ENCODE measurements around the gene TGFBR3L.
A peak's percentile ranks its signal among the peaks of the same experiment; 100 is the strongest.

Gene TGFBR3L

GRCh38 chr19:7903244-7904073 lies 11.2 kb upstream of the TGFBR3L start, which contains the start of gene MAP2K7:
TSS of gene MAP2K7 (plus strand) at chr19:7903877. CDS start at chr19:7903945, 68 bp downstream.
- Histone ChIP-seq H3K36me3 (peaks cover 16% of the 10 kb centered on the region), H3K9me3 (no peaks in the 10 kb centered on the region), H3K9ac (peak within 1 kb of the TSS; percentile 90), H3K27me3 (no peaks in the 10 kb centered on the region), H3K4me3 (peak within 1 kb of the TSS; percentile 86), H3K4me1 (peaks cover 64% of the 10 kb centered on the region), H4K20me1 (peaks cover 45% of the 10 kb centered on the region), H3K4me2 (peak within 1 kb of the TSS; percentile 100), H3K27ac (peak within 1 kb of the TSS; percentile 91)
- TF ChIP-seq Cebpa-rat (IDR thresholded peaks at IDR 0.05): no peak

GRCh38 chr19:7904074-7905020 lies 10.3 kb upstream of the TGFBR3L start:
- peaks cover 54% of the 10 kb centered on the region for H4K20me1 ChIP-seq
- H3K4me2 ChIP-seq: peak overlapping the region; percentile 98
- H3K9ac ChIP-seq: peak overlapping the region; percentile 82
- H3K4me3 ChIP-seq: peak overlapping the region; percentile 86
- no peaks in the 10 kb centered on the region for H3K27me3 ChIP-seq
- H3K27ac ChIP-seq: peak overlapping the region; percentile 83
- peaks cover 24% of the 10 kb centered on the region for H3K36me3 ChIP-seq
- H3K4me1 ChIP-seq: peaks cover 73% of the 10 kb centered on the region
- no peak for TF ChIP-seq Cebpa-rat (IDR thresholded peaks at IDR 0.05)
- no peaks in the 10 kb centered on the region for H3K9me3 ChIP-seq

- Histone ChIP-seq H3K4me3 (peak overlapping the region; percentile 86), H3K9me3 (no peaks in the 10 kb centered on the region), H3K9ac (peak overlapping the region; percentile 56), H3K27me3 (no peaks in the 10 kb centered on the region), H3K4me2 (peak overlapping the region; percentile 98), H3K4me1 (peaks cover 74% of the 10 kb centered on the region), H3K36me3 (peaks cover 32% of the 10 kb centered on the region), H4K20me1 (peaks cover 63% of the 10 kb centered on the region), H3K27ac (no peak overlapping the region; the same call in 1 of the 2 replicates)
- no peak for TF ChIP-seq Cebpa-rat (IDR thresholded peaks at IDR 0.05)
Measured at GRCh38 chr19:7905268-7905667, 9.4 kb upstream of the TGFBR3L start.

GRCh38 chr19:7905859-7906258 lies 8.8 kb upstream of the TGFBR3L start:
- TF ChIP-seq Cebpa-rat (IDR thresholded peaks at IDR 0.05): no peak
- Histone ChIP-seq H3K9me3 (no peaks in the 10 kb centered on the region), H3K9ac (peak overlapping the region; percentile 56), H3K27me3 (no peaks in the 10 kb centered on the region), H3K4me1 (peaks cover 76% of the 10 kb centered on the region), H3K27ac (no peak overlapping the region), H3K4me2 (peak overlapping the region; percentile 98), H3K36me3 (peaks cover 37% of the 10 kb centered on the region), H3K4me3 (no peak overlapping the region), H4K20me1 (peaks cover 69% of the 10 kb centered on the region)

- Histone ChIP-seq H3K27me3 (no peaks in the 10 kb centered on the region), H3K9ac (peak overlapping the region; percentile 60; the same call in 1 of the 2 replicates), H3K4me1 (peaks cover 89% of the 10 kb centered on the region), H4K20me1 (peaks cover 81% of the 10 kb centered on the region), H3K4me2 (peak overlapping the region; percentile 98), H3K4me3 (peak overlapping the region; percentile 31; the same call in 1 of the 2 replicates), H3K36me3 (peaks cover 50% of the 10 kb centered on the region), H3K9me3 (no peaks in the 10 kb centered on the region), H3K27ac (peak overlapping the region; percentile 67)
- TF ChIP-seq Cebpa-rat (IDR thresholded peaks at IDR 0.05): no peak
Measured at GRCh38 chr19:7907122-7907521, 7.5 kb upstream of the TGFBR3L start.

GRCh38 chr19:7907544-7907943 lies 7.1 kb upstream of the TGFBR3L start:
- H3K4me2 ChIP-seq: peak overlapping the region; percentile 98
- TF ChIP-seq Cebpa-rat (IDR thresholded peaks at IDR 0.05): no peak
- no peaks in the 10 kb centered on the region for H3K9me3 ChIP-seq
- H3K4me1 ChIP-seq: peaks cover 88% of the 10 kb centered on the region
- H3K27ac ChIP-seq: peak overlapping the region; percentile 67
- peaks cover 52% of the 10 kb centered on the region for H3K36me3 ChIP-seq
- peaks cover 85% of the 10 kb centered on the region for H4K20me1 ChIP-seq
- no peaks in the 10 kb centered on the region for H3K27me3 ChIP-seq
- peak overlapping the region; percentile 31; the same call in 1 of the 2 replicates for H3K4me3 ChIP-seq
- peak overlapping the region; percentile 60; the same call in 1 of the 2 replicates for H3K9ac ChIP-seq

GRCh38 chr19:7908078-7908699 lies 6.4 kb upstream of the TGFBR3L start:
- no peak for TF ChIP-seq Cebpa-rat (IDR thresholded peaks at IDR 0.05)
- Histone ChIP-seq H3K4me1 (peaks cover 88% of the 10 kb centered on the region), H3K9me3 (no peaks in the 10 kb centered on the region), H3K4me3 (no peak overlapping the region), H3K27me3 (peaks cover 2% of the 10 kb centered on the region), H3K9ac (peak overlapping the region; percentile 60; the same call in 1 of the 2 replicates), H3K36me3 (peaks cover 52% of the 10 kb centered on the region), H4K20me1 (peaks cover 91% of the 10 kb centered on the region), H3K27ac (peak overlapping the region; percentile 46), H3K4me2 (peak overlapping the region; percentile 98)

GRCh38 chr19:7908742-7909461 lies 5.7 kb upstream of the TGFBR3L start:
- peaks cover 92% of the 10 kb centered on the region for H3K4me1 ChIP-seq
- H4K20me1 ChIP-seq: peaks cover 98% of the 10 kb centered on the region
- H3K27me3 ChIP-seq: peaks cover 9% of the 10 kb centered on the region
- no peak for TF ChIP-seq Cebpa-rat (IDR thresholded peaks at IDR 0.05)
- peak overlapping the region; percentile 35; the same call in 1 of the 2 replicates for H3K27ac ChIP-seq
- H3K4me3 ChIP-seq: no peak overlapping the region
- peak overlapping the region; percentile 98 for H3K4me2 ChIP-seq
- peaks cover 52% of the 10 kb centered on the region for H3K36me3 ChIP-seq
- H3K9ac ChIP-seq: peak overlapping the region; percentile 60; the same call in 1 of the 2 replicates
- no peaks in the 10 kb centered on the region for H3K9me3 ChIP-seq

Data from BLaER1 (cell line).